Tibial nerve (tissue), 4 donors: ENCODE measurements around the gene FAM187B.

Experiments
- CTCF ChIP-seq, 5 experiments: fragments of 200-600 bp in 3 of 5; fragments of 450-650 bp in 2 of 5; sonication (generic) in 3 of 5; IDR thresholded peaks; one replicate each; pipeline ENCODE4 v1.5.1; 2016 to 2019; ENCODE audit warnings: antibody characterized with exemption in 5 of 5, mild to moderate bottlenecking in 3 of 5, moderate library complexity in 2 of 5
- EP300 ChIP-seq, 2 donors: sonication (generic); formaldehyde crosslinking; IDR thresholded peaks; one replicate each; pipeline ENCODE4 v1.6.1; 2017; ENCODE audit warnings: antibody characterized with exemption in 2 of 2, mild to moderate bottlenecking in 1 of 2

GRCh38 chr19:35254341-35255297, 26.1 kb upstream of the FAM187B start:
- no peak for TF ChIP-seq CTCF (IDR thresholded peaks at IDR 0.05)
- TF ChIP-seq EP300 (IDR thresholded peaks at IDR 0.05), result no peak
